ENCODE results near the gene FANCB. TPM values are rescaled to one million over a fixed set of nuclear protein-coding genes. Genes with fewer than 3 reads are reported as not detected.

The FANCB gene
- total RNA-seq (ENCODE audit: low replicate concordance) = 17.7 and 24.5 TPM in 2 replicates

- Histone ChIP-seq H3K27ac (peak within 1 kb of the TSS; percentile 82), H3K9ac (peak within 1 kb of the TSS; percentile 72), H3K4me2 (peak within 1 kb of the TSS; percentile 76), H4K20me1 (ENCODE audit: low read depth) (no peaks in the 10 kb centered on the region), H3K36me3 (no peaks in the 10 kb centered on the region), H3F3A (ENCODE audit: low read depth) (no peaks in the 10 kb centered on the region), H3K4me3 (peak within 1 kb of the TSS; percentile 79), H3K4me1 (peaks cover 3% of the 10 kb centered on the region), H2AFZ (replicated peaks) (peak within 1 kb of the TSS; percentile 66), H3K27me3 (no peaks in the 10 kb centered on the region), H3K79me2 (ENCODE audit: low read depth) (peaks cover 58% of the 10 kb centered on the region), H3K9me3 (ENCODE audit: low read depth) (no peaks in the 10 kb centered on the region)
- Mint-ChIP-seq H3K36me3 (peaks cover 4% of the 10 kb centered on the region), H3K27me3 (ENCODE audit: insufficient read depth, low read depth) (no peaks in the 10 kb centered on the region), H3K4me3 (peak within 1 kb of the TSS; percentile 88), H3K9me3 (no peaks in the 10 kb centered on the region), H3K27ac (no peak within 1 kb of the TSS), H3K4me1 (peaks cover 3% of the 10 kb centered on the region)
- peak; percentile 97 for DNase-seq (ENCODE audit: low spot score)
- no peak for TF ChIP-seq EZH2phosphoT487 (IDR thresholded peaks at IDR 0.05)
Observed at GRCh38 chrX:14872851-14873675, at the start of gene FANCB, which contains the start of gene MOSPD2. TSS of gene FANCB (minus strand) at chrX:14873069. CDS start at chrX:14865510, 7,559 bp downstream. TSS of gene MOSPD2 (plus strand) at chrX:14873421. CDS start at chrX:14873529, 108 bp downstream.

- no peaks in the 10 kb centered on the region for H3K36me3 Mint-ChIP-seq
- no peak for DNase-seq (ENCODE audit: low spot score)
- H3K36me3 ChIP-seq = no peaks in the 10 kb centered on the region
- H2AFZ ChIP-seq (replicated peaks) = no peak overlapping the region
- no peaks in the 10 kb centered on the region for H3K79me2 ChIP-seq (ENCODE audit: low read depth)
- H3K4me1 Mint-ChIP-seq = no peaks in the 10 kb centered on the region
- H3K4me3 ChIP-seq = no peak overlapping the region
- no peaks in the 10 kb centered on the region for H3K27me3 Mint-ChIP-seq (ENCODE audit: insufficient read depth, low read depth)
- no peaks in the 10 kb centered on the region for H3K9me3 ChIP-seq (ENCODE audit: low read depth)
- TF ChIP-seq EZH2 (IDR thresholded peaks at IDR 0.05) (no peak), EZH2phosphoT487 (IDR thresholded peaks at IDR 0.05) (no peak), CTCF (IDR thresholded peaks at IDR 0.05) (no peak)
- H3K4me3 Mint-ChIP-seq = no peak overlapping the region
- H3K9me3 Mint-ChIP-seq = no peaks in the 10 kb centered on the region
- H3K27ac ChIP-seq = no peak overlapping the region
- no peaks in the 10 kb centered on the region for H4K20me1 ChIP-seq (ENCODE audit: low read depth)
- no peaks in the 10 kb centered on the region for H3K27me3 ChIP-seq
- no peak overlapping the region for H3K4me2 ChIP-seq
- no peaks in the 10 kb centered on the region for H3F3A ChIP-seq (ENCODE audit: low read depth)
- no peak overlapping the region for H3K9ac ChIP-seq
- H3K4me1 ChIP-seq = peaks cover 6% of the 10 kb centered on the region
- no peak overlapping the region for H3K27ac Mint-ChIP-seq
Observed at GRCh38 chrX:14922437-14922836, 49.6 kb upstream of the FANCB start.

DNA sequence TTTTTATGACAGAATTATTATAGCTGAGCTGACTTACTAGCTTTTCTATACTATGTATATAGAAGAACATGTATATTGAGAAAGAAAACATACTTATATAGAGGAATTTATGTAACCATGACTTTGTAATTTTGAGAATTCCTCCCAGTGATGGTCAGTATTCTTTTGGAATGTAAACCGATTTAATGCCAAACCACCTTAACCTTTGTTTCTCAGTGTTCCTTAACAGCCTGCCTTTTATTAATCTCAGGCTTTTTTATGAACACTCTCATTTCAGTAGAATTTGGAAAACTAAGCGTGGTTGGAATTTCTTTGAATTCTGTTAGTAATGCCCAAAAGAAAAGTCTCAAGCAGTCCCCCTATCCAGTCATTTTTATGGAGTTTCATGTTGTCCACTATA lies 47.3 kb upstream of the FANCB start:
- no peak overlapping the region for H3K27ac ChIP-seq
- H2AFZ ChIP-seq (replicated peaks) = no peak overlapping the region
- no peak overlapping the region for H3K4me2 ChIP-seq
- Mint-ChIP-seq H3K9me3 (no peaks in the 10 kb centered on the region), H3K36me3 (no peaks in the 10 kb centered on the region), H3K4me1 (no peaks in the 10 kb centered on the region), H3K27ac (no peak overlapping the region), H3K27me3 (ENCODE audit: insufficient read depth, low read depth) (no peaks in the 10 kb centered on the region), H3K4me3 (no peak overlapping the region)
- no peak overlapping the region for H3K9ac ChIP-seq
- no peak for DNase-seq (ENCODE audit: low spot score)
- H3F3A ChIP-seq (ENCODE audit: low read depth) = no peaks in the 10 kb centered on the region
- H3K36me3 ChIP-seq = no peaks in the 10 kb centered on the region
- no peaks in the 10 kb centered on the region for H4K20me1 ChIP-seq (ENCODE audit: low read depth)
- peaks cover under 1% of the 10 kb centered on the region for H3K4me1 ChIP-seq
- no peaks in the 10 kb centered on the region for H3K79me2 ChIP-seq (ENCODE audit: low read depth)
- no peaks in the 10 kb centered on the region for H3K27me3 ChIP-seq
- no peak for TF ChIP-seq CTCF (IDR thresholded peaks at IDR 0.05)
- TF ChIP-seq EZH2 (IDR thresholded peaks at IDR 0.05) = no peak
- no peak for TF ChIP-seq EZH2phosphoT487 (IDR thresholded peaks at IDR 0.05)
- no peaks in the 10 kb centered on the region for H3K9me3 ChIP-seq (ENCODE audit: low read depth)
- no peak overlapping the region for H3K4me3 ChIP-seq

DNA sequence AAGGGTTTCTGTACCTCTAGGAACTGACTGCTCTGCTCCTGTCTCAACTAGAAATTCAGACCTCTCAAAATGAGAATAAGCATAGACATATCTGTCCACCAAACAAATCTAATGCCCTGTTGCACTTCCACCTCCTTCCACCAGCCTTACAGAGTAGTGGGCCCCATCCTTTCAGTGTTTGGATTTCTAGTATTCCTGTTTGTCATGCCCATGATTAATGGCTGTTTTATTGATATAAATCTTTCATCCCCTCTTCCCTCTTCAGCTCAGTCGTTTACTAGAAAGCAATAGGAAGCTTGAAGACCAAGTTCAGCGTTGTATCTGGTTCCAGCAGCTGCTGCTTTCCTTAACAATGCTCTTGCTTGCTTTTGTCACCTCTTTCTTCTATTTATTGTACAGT lies 46.5 kb upstream of the FANCB start:
- Histone ChIP-seq H3K79me2 (ENCODE audit: low read depth) (no peaks in the 10 kb centered on the region), H3K27ac (no peak overlapping the region), H3K9ac (no peak overlapping the region), H3K9me3 (ENCODE audit: low read depth) (no peaks in the 10 kb centered on the region), H3K4me1 (no peaks in the 10 kb centered on the region), H3F3A (ENCODE audit: low read depth) (no peaks in the 10 kb centered on the region), H3K4me3 (no peak overlapping the region), H3K36me3 (peaks cover 4% of the 10 kb centered on the region), H4K20me1 (ENCODE audit: low read depth) (no peaks in the 10 kb centered on the region), H3K27me3 (no peaks in the 10 kb centered on the region), H2AFZ (replicated peaks) (no peak overlapping the region), H3K4me2 (no peak overlapping the region)
- Mint-ChIP-seq H3K9me3 (no peaks in the 10 kb centered on the region), H3K4me3 (no peak overlapping the region), H3K4me1 (no peaks in the 10 kb centered on the region), H3K27ac (no peak overlapping the region), H3K27me3 (ENCODE audit: insufficient read depth, low read depth) (no peaks in the 10 kb centered on the region), H3K36me3 (no peaks in the 10 kb centered on the region)
- DNase-seq (ENCODE audit: low spot score) = no peak
- TF ChIP-seq CTCF (IDR thresholded peaks at IDR 0.05) (no peak), EZH2phosphoT487 (IDR thresholded peaks at IDR 0.05) (no peak), EZH2 (IDR thresholded peaks at IDR 0.05) (no peak)
